ENCODE data around the gene RDH11. TPM values are rescaled to one million over a fixed set of nuclear protein-coding genes. Genes with fewer than 3 reads are reported as not detected.

RDH11 gene
- total RNA-seq, 1 donor from 2014 or later, result 50.2 TPM

DNA sequence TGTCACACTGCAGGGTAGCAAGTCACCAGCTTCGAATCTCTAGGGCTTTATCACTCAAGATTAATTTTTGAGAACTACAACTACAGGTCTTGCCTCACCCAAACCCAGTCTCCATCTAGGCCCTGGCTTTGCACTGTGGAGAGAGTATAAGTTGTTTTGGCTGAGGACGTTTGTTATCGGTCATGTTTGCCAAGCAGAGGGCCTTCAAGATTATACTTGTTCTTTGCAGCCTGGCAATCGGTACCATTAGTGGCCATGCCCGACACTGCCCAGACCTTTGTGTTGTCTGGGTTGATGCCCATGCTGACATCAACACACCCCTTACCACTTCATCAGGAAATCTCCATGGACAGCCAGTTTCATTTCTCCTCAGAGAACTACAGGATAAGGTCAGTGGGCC is 50.1 kb downstream of the RDH11 start:
- H3K36me3 Mint-ChIP-seq (ENCODE audit: low read depth, unreplicated experiment), result peaks cover 27% of the 10 kb centered on the region

GRCh38 chr14:67644428-67644827 is 51.1 kb downstream of the RDH11 start:
- no peak for DNase-seq (ENCODE audit: low spot score)
- Mint-ChIP-seq H3K4me3 (ENCODE audit: unreplicated experiment) (no peak overlapping the region), H3K27ac (ENCODE audit: unreplicated experiment) (no peak overlapping the region), H3K36me3 (ENCODE audit: low read depth, unreplicated experiment) (peaks cover 22% of the 10 kb centered on the region), H3K9me3 (ENCODE audit: unreplicated experiment) (no peaks in the 10 kb centered on the region), H3K4me1 (ENCODE audit: unreplicated experiment) (no peaks in the 10 kb centered on the region), H3K27me3 (ENCODE audit: unreplicated experiment) (no peaks in the 10 kb centered on the region)
- TF ChIP-seq, protein P1, sequence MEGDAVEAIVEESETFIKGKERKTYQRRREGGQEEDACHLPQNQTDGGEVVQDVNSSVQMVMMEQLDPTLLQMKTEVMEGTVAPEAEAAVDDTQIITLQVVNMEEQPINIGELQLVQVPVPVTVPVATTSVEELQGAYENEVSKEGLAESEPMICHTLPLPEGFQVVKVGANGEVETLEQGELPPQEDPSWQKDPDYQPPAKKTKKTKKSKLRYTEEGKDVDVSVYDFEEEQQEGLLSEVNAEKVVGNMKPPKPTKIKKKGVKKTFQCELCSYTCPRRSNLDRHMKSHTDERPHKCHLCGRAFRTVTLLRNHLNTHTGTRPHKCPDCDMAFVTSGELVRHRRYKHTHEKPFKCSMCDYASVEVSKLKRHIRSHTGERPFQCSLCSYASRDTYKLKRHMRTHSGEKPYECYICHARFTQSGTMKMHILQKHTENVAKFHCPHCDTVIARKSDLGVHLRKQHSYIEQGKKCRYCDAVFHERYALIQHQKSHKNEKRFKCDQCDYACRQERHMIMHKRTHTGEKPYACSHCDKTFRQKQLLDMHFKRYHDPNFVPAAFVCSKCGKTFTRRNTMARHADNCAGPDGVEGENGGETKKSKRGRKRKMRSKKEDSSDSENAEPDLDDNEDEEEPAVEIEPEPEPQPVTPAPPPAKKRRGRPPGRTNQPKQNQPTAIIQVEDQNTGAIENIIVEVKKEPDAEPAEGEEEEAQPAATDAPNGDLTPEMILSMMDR (IDR thresholded peaks at IDR 0.05; ENCODE audit: unreplicated experiment), result no peak

More for the DNA sequence above, 50.1 kb downstream of the RDH11 start:
- TF ChIP-seq, protein P1 (IDR thresholded peaks at IDR 0.05; ENCODE audit: unreplicated experiment), result no peak
- Mint-ChIP-seq H3K4me1 (ENCODE audit: unreplicated experiment) (no peaks in the 10 kb centered on the region), H3K27ac (ENCODE audit: unreplicated experiment) (no peak overlapping the region), H3K9me3 (ENCODE audit: unreplicated experiment) (no peaks in the 10 kb centered on the region), H3K4me3 (ENCODE audit: unreplicated experiment) (peak overlapping the region; percentile 12), H3K27me3 (ENCODE audit: unreplicated experiment) (no peaks in the 10 kb centered on the region)
- no peak for DNase-seq (ENCODE audit: low spot score)

- H3K36me3 Mint-ChIP-seq (ENCODE audit: low read depth, unreplicated experiment), result peaks cover 22% of the 10 kb centered on the region
- peak overlapping the region; percentile 16 for H3K4me3 Mint-ChIP-seq (ENCODE audit: unreplicated experiment)
- H3K9me3 Mint-ChIP-seq (ENCODE audit: unreplicated experiment), result no peaks in the 10 kb centered on the region
- H3K27me3 Mint-ChIP-seq (ENCODE audit: unreplicated experiment), result no peaks in the 10 kb centered on the region
- no peak overlapping the region for H3K27ac Mint-ChIP-seq (ENCODE audit: unreplicated experiment)
- TF ChIP-seq, protein P1 (IDR thresholded peaks at IDR 0.05; ENCODE audit: unreplicated experiment), result no peak
- no peaks in the 10 kb centered on the region for H3K4me1 Mint-ChIP-seq (ENCODE audit: unreplicated experiment)
- no peak for DNase-seq (ENCODE audit: low spot score)
Observed at GRCh38 chr14:67643713-67644112, 51.9 kb downstream of the RDH11 start.

GRCh38 chr14:67641902-67642749 is 53.4 kb downstream of the RDH11 start:
- no peak for DNase-seq (ENCODE audit: low spot score)
- Mint-ChIP-seq H3K9me3 (ENCODE audit: unreplicated experiment) (no peaks in the 10 kb centered on the region), H3K36me3 (ENCODE audit: low read depth, unreplicated experiment) (peaks cover 20% of the 10 kb centered on the region), H3K27me3 (ENCODE audit: unreplicated experiment) (no peaks in the 10 kb centered on the region), H3K4me1 (ENCODE audit: unreplicated experiment) (no peaks in the 10 kb centered on the region), H3K4me3 (ENCODE audit: unreplicated experiment) (no peak overlapping the region), H3K27ac (ENCODE audit: unreplicated experiment) (no peak overlapping the region)
- TF ChIP-seq, protein P1 (IDR thresholded peaks at IDR 0.05; ENCODE audit: unreplicated experiment), result no peak

- Mint-ChIP-seq H3K27ac (ENCODE audit: unreplicated experiment) (no peak overlapping the region), H3K9me3 (ENCODE audit: unreplicated experiment) (no peaks in the 10 kb centered on the region), H3K27me3 (ENCODE audit: unreplicated experiment) (no peaks in the 10 kb centered on the region), H3K4me3 (ENCODE audit: unreplicated experiment) (no peak overlapping the region), H3K36me3 (ENCODE audit: low read depth, unreplicated experiment) (peaks cover 14% of the 10 kb centered on the region), H3K4me1 (ENCODE audit: unreplicated experiment) (no peaks in the 10 kb centered on the region)
- TF ChIP-seq, protein P1 (IDR thresholded peaks at IDR 0.05; ENCODE audit: unreplicated experiment), result no peak
- DNase-seq (ENCODE audit: low spot score), result no peak
Observed at GRCh38 chr14:67641480-67641879, 54.1 kb downstream of the RDH11 start.

Measured in endothelial cell (in vitro differentiated cells).